Liver (tissue), 9 donors: ENCODE results near the gene MB21D2. TPM values are rescaled to one million over a fixed set of nuclear protein-coding genes. Genes with fewer than 3 reads are reported as not detected.

Experiments
- DNase-seq: peaks from one replicate; pipeline ENCODE4 v3.0.0-alpha.2; 2017; ENCODE audit warnings: low spot score
- H3K27ac ChIP-seq, 2 donors: one replicate each; pipeline ENCODE4 v1.7.0; 2013; ENCODE audit warnings: inconsistent platforms in 2 of 2, low read length in 2 of 2, control low read depth in 1 of 2, low read depth in 1 of 2, mild to moderate bottlenecking in 1 of 2
- H3K27me3 ChIP-seq, 4 donors: one replicate each; pipeline versions ENCODE4 v1.6.1 to v1.7.0; 2013; ENCODE audit warnings: low read length in 3 of 4, inconsistent platforms in 1 of 4, mild to moderate bottlenecking in 1 of 4, moderate library complexity in 1 of 4; ENCODE audit not compliant: control insufficient read depth in 4 of 4, insufficient read depth in 4 of 4
- H3K36me3 ChIP-seq, 4 donors: one replicate each; pipeline versions ENCODE4 v1.6.1 to v1.7.0; 2013; ENCODE audit warnings: low read length in 3 of 4, mild to moderate bottlenecking in 3 of 4, low read depth in 1 of 4, moderate library complexity in 1 of 4; ENCODE audit not compliant: control insufficient read depth in 4 of 4, insufficient read depth in 3 of 4
- H3K4me1 ChIP-seq, 4 donors: one replicate each; pipeline versions ENCODE4 v1.6.1 to v1.7.0; 2013; ENCODE audit warnings: low read length in 3 of 4, mild to moderate bottlenecking in 3 of 4, moderate library complexity in 1 of 4; ENCODE audit not compliant: control insufficient read depth in 4 of 4, insufficient read depth in 4 of 4
- H3K4me3 ChIP-seq, 3 donors: one replicate each; pipeline versions ENCODE4 v1.6.1 to v1.7.0; 2013; ENCODE audit warnings: low read length in 3 of 3, control low read depth in 1 of 3, low read depth in 1 of 3, mild to moderate bottlenecking in 1 of 3
- H3K9ac ChIP-seq, 2 donors: one replicate each; pipeline ENCODE4 v1.7.0; 2013; ENCODE audit warnings: low read length in 2 of 2, mild to moderate bottlenecking in 2 of 2, moderate library complexity in 2 of 2, control low read depth in 1 of 2, low read depth in 1 of 2
- H3K9me3 ChIP-seq, 4 donors: one replicate each; pipeline versions ENCODE4 v1.6.1 to v1.7.0; 2013; ENCODE audit warnings: low read length in 3 of 4; ENCODE audit not compliant: control insufficient read depth in 4 of 4
- ATF3 ChIP-seq: IDR thresholded peaks from 2 replicates; pipeline ENCODE4 v1.6.1; 2016; ENCODE audit warnings: antibody characterized with exemption
- CTCF ChIP-seq: fragments of 150-350 bp; IDR thresholded peaks from 2 replicates; pipeline ENCODE4 v1.5.1; 2017; ENCODE audit warnings: improper control_type of control experiment, low read depth, low read length; ENCODE audit not compliant: missing input control
- EGR1 ChIP-seq, 2 donors: IDR thresholded peaks; 2 replicates each; pipeline ENCODE4 v1.6.1; 2016 to 2018; ENCODE audit warnings: antibody characterized with exemption in 2 of 2, low read depth in 2 of 2
- FOXA1 ChIP-seq: IDR thresholded peaks from 2 replicates; pipeline ENCODE4 v1.6.1; 2016; ENCODE audit warnings: antibody characterized with exemption
- FOXA2 ChIP-seq: IDR thresholded peaks from 2 replicates; pipeline ENCODE4 v1.6.1; 2016; ENCODE audit warnings: antibody characterized with exemption
- GABPA ChIP-seq, 2 donors: IDR thresholded peaks in 1 of 2; conservative IDR thresholded peaks in 1 of 2; 2 replicates each; pipeline ENCODE4 v1.6.1; 2016; ENCODE audit warnings: antibody characterized with exemption in 2 of 2, mild to moderate bottlenecking in 1 of 2, moderate library complexity in 1 of 2
- HNF4A ChIP-seq, 2 donors: conservative IDR thresholded peaks; 2 replicates each; pipeline ENCODE4 v1.6.1; 2016; ENCODE audit warnings: antibody characterized with exemption in 2 of 2, mild to moderate bottlenecking in 2 of 2
- HNF4G ChIP-seq: IDR thresholded peaks from 2 replicates; pipeline ENCODE4 v1.6.1; 2016; ENCODE audit warnings: antibody characterized with exemption
- JUND ChIP-seq, 2 donors: IDR thresholded peaks; 2 replicates each; pipeline ENCODE4 v1.6.1; 2016; ENCODE audit warnings: antibody characterized with exemption in 2 of 2
- NR2F2 ChIP-seq: IDR thresholded peaks from 2 replicates; pipeline ENCODE4 v1.6.1; 2016; ENCODE audit warnings: antibody characterized with exemption
- RAD21 ChIP-seq, 2 donors: IDR thresholded peaks; 2 replicates each; pipeline ENCODE4 v1.6.1; 2016; ENCODE audit warnings: antibody characterized with exemption in 2 of 2, mild to moderate bottlenecking in 2 of 2
- REST ChIP-seq: IDR thresholded peaks from 2 replicates; pipeline ENCODE4 v1.6.1; 2016; ENCODE audit warnings: antibody characterized with exemption, mild to moderate bottlenecking
- RXRA ChIP-seq, 2 donors: IDR thresholded peaks; 2 replicates each; pipeline ENCODE4 v1.6.1; 2017 to 2018; ENCODE audit warnings: antibody characterized with exemption in 2 of 2, mild to moderate bottlenecking in 1 of 2
- TAF1 ChIP-seq: conservative IDR thresholded peaks from 2 replicates; pipeline ENCODE4 v1.6.1; 2016; ENCODE audit warnings: antibody characterized with exemption, mild to moderate bottlenecking
- YY1 ChIP-seq: IDR thresholded peaks from 2 replicates; pipeline ENCODE4 v1.6.1; 2016; ENCODE audit warnings: antibody characterized with exemption, mild to moderate bottlenecking
- ZBTB33 ChIP-seq: IDR thresholded peaks from 2 replicates; pipeline ENCODE4 v1.6.1; 2016; ENCODE audit warnings: antibody characterized with exemption
- WGBS: extraction: QIAGEN DNeasy Blood & Tissue Kit; methylation state at CpG from one replicate; pipeline ENCODE4 v1.1.7; 2013; 5-methylcytosine and 5-hydroxymethylcytosine counted together
- polyA plus RNA-seq, 2 donors: library from polyadenylated mRNA; stranded (reverse) in 1 of 2; unstranded in 1 of 2; fragments of 200-250 nt in 1 of 2; fragments of >200 nt in 1 of 2; fragmentation: Nextera tagmentation in 1 of 2; extraction: Ambion mirVana in 1 of 2; gene quantifications; one replicate each; pipeline versions ENCODE4 v1.2.1 to v1.2.3, GENCODE V29; 2013 to 2015
- total RNA-seq, 2 donors: library from RNA; depleted of rRNA; stranded (reverse); fragments of >200 nt; gene quantifications; one replicate each; pipeline ENCODE4 v1.2.3, GENCODE V29; 2014
- donor health status: healthy.
- donor health status: healthy.
- donor health status: healthy.
- donor health status: healthy.
- donor health status: healthy.

Gene MB21D2
- total and polyA plus RNA-seq, 4 donors = 0.13 to 1.9 (median 0.46) TPM

- TF ChIP-seq ZBTB33 (no peak), CTCF (no peak), FOXA2 (no peak), RAD21 (IDR thresholded peaks at IDR 0.05) (no peak), NR2F2 (no peak), YY1 (no peak), TAF1 (no peak), RXRA (IDR thresholded peaks at IDR 0.05) (no peak), GABPA (IDR thresholded peaks at IDR 0.05 in 1 of 2, conservative IDR thresholded peaks at IDR 0.05 in 1 of 2) (no peak), HNF4A (conservative IDR thresholded peaks at IDR 0.05) (no peak)
- no peak overlapping the region for H3K4me3 ChIP-seq
- peaks cover 0 to 14% (median 0%) of the 10 kb centered on the region in 4 donors for H3K27me3 ChIP-seq
- no peak overlapping the region for H3K27ac ChIP-seq
- no peaks in the 10 kb centered on the region for H3K9me3 ChIP-seq
- DNase-seq = no peak
- no peak overlapping the region for H3K9ac ChIP-seq
- H3K4me1 ChIP-seq = no peaks in the 10 kb centered on the region
- WGBS = 55% methylated on average over 2 of the region's 2 CpGs
- H3K36me3 ChIP-seq = no peaks in the 10 kb centered on the region
Observed at GRCh38 chr3:192942625-192943024, 25.0 kb upstream of the MB21D2 start.

- Histone ChIP-seq H3K36me3 (no peaks in the 10 kb centered on the region), H3K4me1 (peaks cover 0 to 1% (median 0%) of the 10 kb centered on the region in 4 donors), H3K9me3 (no peaks in the 10 kb centered on the region), H3K4me3 (no peak overlapping the region), H3K27ac (no peak overlapping the region), H3K9ac (no peak overlapping the region), H3K27me3 (peaks cover 0 to 8% (median 0%) of the 10 kb centered on the region in 4 donors)
- 84% methylated on average over 4 of the region's 4 CpGs for whole genome bisulfite sequencing
- no peak for TF ChIP-seq HNF4A (conservative IDR thresholded peaks at IDR 0.05)
- TF ChIP-seq RXRA (IDR thresholded peaks at IDR 0.05) = no peak
- no peak for TF ChIP-seq ATF3
- no peak for TF ChIP-seq CTCF
- TF ChIP-seq EGR1 (IDR thresholded peaks at IDR 0.05; ENCODE audit: low read depth in 2 of 2) = no peak
- TF ChIP-seq YY1 = no peak
- TF ChIP-seq HNF4G = no peak
- TF ChIP-seq NR2F2 = no peak
- no peak for TF ChIP-seq ZBTB33
- TF ChIP-seq RAD21 (IDR thresholded peaks at IDR 0.05) = no peak
- no peak for TF ChIP-seq REST
- TF ChIP-seq FOXA1 = no peak
- TF ChIP-seq JUND (IDR thresholded peaks at IDR 0.05) = no peak
- no peak for TF ChIP-seq FOXA2
- TF ChIP-seq TAF1 = no peak
- no peak for DNase-seq
Observed at GRCh38 chr3:192940129-192940528, 22.5 kb upstream of the MB21D2 start.
